Smooth muscle cell of trachea (primary cell): ENCODE results near the gene TRIM31. TPM values are rescaled to one million over a fixed set of nuclear protein-coding genes. Genes with fewer than 3 reads are reported as not detected.

Source experiments
- total RNA-seq: library from RNA; depleted of rRNA; stranded (reverse); fragments of >200 nt; gene quantifications from 2 replicates; pipeline ENCODE4 v1.2.1, GENCODE V29; 2014

TRIM31 gene
- not detected in 2 replicates for total RNA-seq

GRCh38 chr6:30113003-30113759, at the start of gene TRIM31:
TRIM31 (minus strand) TSS chr6:30113090; CDS start chr6:30112805, 285 bp downstream.

GRCh38 chr6:30160785-30161531, 48.1 kb upstream of the TRIM31 start, which contains the start of gene TRIM10:
TRIM10 (minus strand) TSS chr6:30161211; CDS start chr6:30160858, 353 bp downstream.

GRCh38 chr6:30135757-30136156, 22.9 kb upstream of the TRIM31 start, which contains the start of gene TRIM40:
TRIM40 (plus strand) TSS chr6:30136140; CDS start chr6:30137037, 897 bp downstream.

GRCh38 chr6:30075094-30075789, 37.6 kb downstream of the TRIM31 start, which contains the start of gene RNF39:
RNF39 (minus strand) TSS chr6:30075769; CDS start chr6:30075585, 184 bp downstream.

GRCh38 chr6:30066577-30067459, 46.1 kb downstream of the TRIM31 start, which contains the start of gene PPP1R11:
PPP1R11 (plus strand) TSS chr6:30067198; CDS start chr6:30067411, 213 bp downstream.

GRCh38 chr6:30061092-30061857, 51.6 kb downstream of the TRIM31 start, which contains the start of gene POLR1H:
POLR1H (plus strand) TSS chr6:30061265; CDS start chr6:30061525, 260 bp downstream.

Other genes with a start within 250 kb of the TRIM31 start
- gene HLA-A, start 170.6 kb downstream of the TRIM31 start, total RNA-seq = 281 and 453 TPM in 2 replicates
- gene POLR1H, start 51.8 kb downstream of the TRIM31 start, total RNA-seq = 25.0 and 29.2 TPM in 2 replicates
- 15.6 and 23.0 TPM in 2 replicates for gene PPP1R11, start 45.9 kb downstream of the TRIM31 start, total RNA-seq
- gene RNF39, start 37.3 kb downstream of the TRIM31 start, total RNA-seq = under 0.01 TPM in 1 of 2 replicates, not detected in the other
- not detected in 2 replicates for gene TRIM40, start 23.1 kb upstream of the TRIM31 start, total RNA-seq
- gene TRIM10, start 48.1 kb upstream of the TRIM31 start, total RNA-seq = not detected in 2 replicates
- not detected in 2 replicates for gene TRIM15, start 50.5 kb upstream of the TRIM31 start, total RNA-seq
- 28.2 and 30.8 TPM in 2 replicates for gene TRIM26, start 100.3 kb upstream of the TRIM31 start, total RNA-seq
- 12.7 and 13.6 TPM in 2 replicates for gene TRIM39, start 213.8 kb upstream of the TRIM31 start, total RNA-seq
- 27.9 and 52.3 TPM in 2 replicates for gene RPP21, start 232.1 kb upstream of the TRIM31 start, total RNA-seq